Parathyroid adenoma (tissue), 2 donors: ENCODE measurements around the gene MAP2.

Experiments
- H2AFZ ChIP-seq: fragments of 300-600 bp; sonication (generic); one replicate; pipeline ENCODE4 v1.7.0; 2017; ENCODE audit warnings: antibody characterized with exemption, mild to moderate bottlenecking
- H3K27ac ChIP-seq: fragments of 300-600 bp; sonication (generic); one replicate; pipeline ENCODE4 v1.7.0; 2017
- H3K27me3 ChIP-seq: fragments of 300-600 bp; sonication (generic); one replicate; pipeline ENCODE4 v1.7.0; 2017; ENCODE audit warnings: low read length; ENCODE audit not compliant: control insufficient read depth, insufficient read depth
- H3K36me3 ChIP-seq: fragments of 300-600 bp; sonication (generic); one replicate; pipeline ENCODE4 v1.7.0; 2017; ENCODE audit warnings: low read length; ENCODE audit not compliant: control insufficient read depth, insufficient read depth
- H3K4me1 ChIP-seq: fragments of 300-600 bp; sonication (generic); one replicate; pipeline ENCODE4 v1.7.0; 2017; ENCODE audit warnings: control low read depth
- H3K4me2 ChIP-seq: fragments of 300-600 bp; sonication (generic); one replicate; pipeline ENCODE4 v1.7.0; 2017; ENCODE audit warnings: low read length
- H3K4me3 ChIP-seq: fragments of 300-600 bp; sonication (generic); one replicate; pipeline ENCODE4 v1.7.0; 2017; ENCODE audit warnings: low read depth, low read length
- H3K79me2 ChIP-seq: fragments of 300-600 bp; sonication (generic); one replicate; pipeline ENCODE4 v1.7.0; 2017; ENCODE audit warnings: control low read depth
- H3K9ac ChIP-seq: fragments of 300-600 bp; sonication (generic); one replicate; pipeline ENCODE4 v1.7.0; 2017; ENCODE audit warnings: mild to moderate bottlenecking
- H3K9me3 ChIP-seq: fragments of 300-600 bp; sonication (generic); one replicate; pipeline ENCODE4 v1.7.0; 2017; ENCODE audit warnings: low read length; ENCODE audit not compliant: control insufficient read depth
- TF ChIP-seq, protein P1 (sequence below): fragments of 300-600 bp; sonication (generic); IDR thresholded peaks from one replicate; pipeline ENCODE4 v1.7.0; 2017; ENCODE audit warnings: antibody characterized with exemption, mild to moderate bottlenecking
- donor health status: primary hyperparathyroidism.

MAP2 gene

DNA sequence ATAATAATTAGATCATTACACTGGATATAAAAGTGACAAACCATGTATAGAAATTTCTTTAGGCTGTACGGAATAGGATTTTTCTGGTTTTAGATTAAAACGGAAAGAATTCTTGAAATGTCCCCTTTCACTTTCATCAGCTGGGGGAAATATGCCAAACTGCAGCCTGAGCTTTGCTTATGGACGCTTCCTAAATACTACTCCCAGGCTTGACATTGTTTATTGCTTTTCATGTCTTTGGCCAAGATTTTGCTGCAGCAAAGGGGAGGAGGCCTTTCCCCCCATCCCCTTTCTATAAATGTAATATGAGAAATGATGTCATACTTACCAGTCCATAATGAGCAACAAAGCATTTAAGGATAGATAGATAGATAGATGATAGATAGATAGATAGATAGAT lies 158.4 kb downstream of the MAP2 start:
- Histone ChIP-seq H3K27ac (no peak overlapping the region), H3K79me2 (no peaks in the 10 kb centered on the region)

DNA sequence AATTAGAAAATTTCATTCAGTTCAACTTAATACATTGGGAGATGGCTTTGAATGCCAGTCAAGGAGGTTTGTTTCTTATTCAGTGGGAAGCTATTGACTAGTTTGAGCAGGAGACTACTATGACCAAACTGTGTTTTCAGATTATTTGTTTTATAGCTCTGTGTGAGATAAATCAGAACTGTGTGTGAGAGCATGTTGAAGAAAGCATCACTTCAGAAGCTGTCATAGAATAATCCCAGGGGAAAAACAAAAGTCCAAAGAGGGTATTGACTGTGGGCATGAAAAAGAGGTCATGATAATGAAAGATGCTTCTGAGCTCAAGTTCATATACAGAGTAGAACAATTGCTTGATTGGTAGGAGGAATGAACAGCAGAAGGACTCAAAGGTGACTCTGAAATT lies 160.6 kb downstream of the MAP2 start:
- no peaks in the 10 kb centered on the region for H3K79me2 ChIP-seq
- no peak overlapping the region for H3K4me2 ChIP-seq
- TF ChIP-seq, protein P1, sequence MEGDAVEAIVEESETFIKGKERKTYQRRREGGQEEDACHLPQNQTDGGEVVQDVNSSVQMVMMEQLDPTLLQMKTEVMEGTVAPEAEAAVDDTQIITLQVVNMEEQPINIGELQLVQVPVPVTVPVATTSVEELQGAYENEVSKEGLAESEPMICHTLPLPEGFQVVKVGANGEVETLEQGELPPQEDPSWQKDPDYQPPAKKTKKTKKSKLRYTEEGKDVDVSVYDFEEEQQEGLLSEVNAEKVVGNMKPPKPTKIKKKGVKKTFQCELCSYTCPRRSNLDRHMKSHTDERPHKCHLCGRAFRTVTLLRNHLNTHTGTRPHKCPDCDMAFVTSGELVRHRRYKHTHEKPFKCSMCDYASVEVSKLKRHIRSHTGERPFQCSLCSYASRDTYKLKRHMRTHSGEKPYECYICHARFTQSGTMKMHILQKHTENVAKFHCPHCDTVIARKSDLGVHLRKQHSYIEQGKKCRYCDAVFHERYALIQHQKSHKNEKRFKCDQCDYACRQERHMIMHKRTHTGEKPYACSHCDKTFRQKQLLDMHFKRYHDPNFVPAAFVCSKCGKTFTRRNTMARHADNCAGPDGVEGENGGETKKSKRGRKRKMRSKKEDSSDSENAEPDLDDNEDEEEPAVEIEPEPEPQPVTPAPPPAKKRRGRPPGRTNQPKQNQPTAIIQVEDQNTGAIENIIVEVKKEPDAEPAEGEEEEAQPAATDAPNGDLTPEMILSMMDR: no peak
- H3K27ac ChIP-seq: no peak overlapping the region
- H3K4me1 ChIP-seq: no peaks in the 10 kb centered on the region
- H2AFZ ChIP-seq: no peak overlapping the region
- H3K9ac ChIP-seq: no peak overlapping the region
- no peak overlapping the region for H3K4me3 ChIP-seq
- H3K9me3 ChIP-seq: no peaks in the 10 kb centered on the region
- no peaks in the 10 kb centered on the region for H3K36me3 ChIP-seq
- H3K27me3 ChIP-seq: no peaks in the 10 kb centered on the region

More for the DNA sequence above, 158.4 kb downstream of the MAP2 start:
- Histone ChIP-seq H3K4me1 (no peaks in the 10 kb centered on the region), H3K36me3 (no peaks in the 10 kb centered on the region), H3K9ac (no peak overlapping the region), H3K4me3 (no peak overlapping the region), H3K27me3 (no peaks in the 10 kb centered on the region), H3K4me2 (no peak overlapping the region), H2AFZ (no peak overlapping the region), H3K9me3 (no peaks in the 10 kb centered on the region)
- TF ChIP-seq, protein P1: no peak

DNA sequence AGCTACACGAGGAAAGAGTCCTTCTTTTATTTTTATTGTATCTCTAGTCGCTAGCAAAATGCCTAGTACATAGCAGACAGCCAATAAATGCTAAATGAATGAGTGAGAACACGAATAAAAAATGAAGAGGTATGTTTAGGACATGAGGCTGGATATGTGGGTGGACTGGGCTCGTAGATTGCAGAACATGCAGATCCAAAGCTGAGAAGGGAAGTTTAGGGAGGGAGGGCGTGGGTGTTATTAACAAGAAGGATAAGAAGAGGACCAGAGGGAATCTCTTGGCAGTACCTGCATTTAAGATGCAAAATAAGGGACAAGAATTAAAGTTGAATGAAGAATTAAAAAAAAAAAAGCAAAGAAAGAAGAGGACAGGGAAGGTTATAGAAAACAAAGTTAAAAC lies 161.1 kb downstream of the MAP2 start:
- H3K79me2 ChIP-seq: no peaks in the 10 kb centered on the region
- H2AFZ ChIP-seq: no peak overlapping the region
- no peaks in the 10 kb centered on the region for H3K36me3 ChIP-seq
- no peaks in the 10 kb centered on the region for H3K9me3 ChIP-seq
- no peaks in the 10 kb centered on the region for H3K27me3 ChIP-seq
- H3K9ac ChIP-seq: no peak overlapping the region
- no peak overlapping the region for H3K4me2 ChIP-seq
- H3K4me3 ChIP-seq: no peak overlapping the region
- TF ChIP-seq, protein P1: no peak
- H3K27ac ChIP-seq: no peak overlapping the region
- H3K4me1 ChIP-seq: no peaks in the 10 kb centered on the region

DNA sequence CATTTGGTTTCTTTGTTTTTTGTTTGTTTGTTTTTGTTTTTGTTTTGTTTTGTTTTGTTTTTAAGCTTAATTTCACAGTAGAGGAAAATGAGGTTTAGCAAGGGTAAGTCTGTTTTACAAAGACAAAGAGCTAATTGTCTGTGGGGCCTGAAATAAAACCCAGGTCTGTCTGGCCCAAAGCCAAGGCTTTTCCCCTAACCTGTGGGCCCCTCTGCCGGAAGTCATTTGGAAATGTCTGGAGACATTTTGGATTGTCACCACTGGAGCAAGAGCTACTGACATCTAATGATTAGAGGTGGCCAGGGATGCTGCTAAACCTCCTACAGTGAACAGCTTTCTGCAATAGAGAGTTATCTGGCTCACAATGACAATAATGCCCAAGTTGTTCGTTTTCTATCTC lies 167.2 kb downstream of the MAP2 start:
- Histone ChIP-seq H2AFZ (no peak overlapping the region), H3K4me2 (no peak overlapping the region), H3K9ac (no peak overlapping the region), H3K4me1 (no peaks in the 10 kb centered on the region), H3K9me3 (no peaks in the 10 kb centered on the region), H3K27ac (no peak overlapping the region), H3K4me3 (no peak overlapping the region), H3K36me3 (no peaks in the 10 kb centered on the region), H3K27me3 (no peaks in the 10 kb centered on the region), H3K79me2 (no peaks in the 10 kb centered on the region)
- TF ChIP-seq, protein P1: no peak

- no peak overlapping the region for H3K4me2 ChIP-seq
- no peak overlapping the region for H3K4me3 ChIP-seq
- no peak overlapping the region for H3K27ac ChIP-seq
- no peaks in the 10 kb centered on the region for H3K4me1 ChIP-seq
- H3K79me2 ChIP-seq: no peaks in the 10 kb centered on the region
- no peak overlapping the region for H3K9ac ChIP-seq
- no peaks in the 10 kb centered on the region for H3K9me3 ChIP-seq
- H3K27me3 ChIP-seq: no peaks in the 10 kb centered on the region
- H2AFZ ChIP-seq: no peak overlapping the region
- H3K36me3 ChIP-seq: no peaks in the 10 kb centered on the region
- TF ChIP-seq, protein P1: no peak
These were observed 168.3 kb downstream of the MAP2 start for GRCh38 chr2:209592106-209592505.
